Neutrophil (primary cell): ENCODE data around the gene DFFA.
"Not testable (repeated sequence)": the region's sequence is repeated elsewhere in the genome, so short reads cannot be mapped to it uniquely, and the experiment has no call there.

Experiments
- H3K27ac ChIP-seq: fragments of 200-600 bp; sonication (generic); 2 replicates; pipeline ENCODE4 v1.5.1; 2016; ENCODE audit warnings: mild to moderate bottlenecking, moderate library complexity
- H3K27me3 ChIP-seq: fragments of 200-600 bp; sonication (generic); 2 replicates; pipeline ENCODE4 v1.6.0; 2016; ENCODE audit warnings: mild to moderate bottlenecking
- H3K36me3 ChIP-seq: fragments of 200-600 bp; sonication (generic); 2 replicates; pipeline ENCODE4 v1.5.1; 2017
- H3K4me1 ChIP-seq, 2 experiments: fragments of 200-600 bp in 1 of 2; sonication (generic) in 1 of 2; 1 replicate in 1 of 2; 2 replicates in 1 of 2; pipeline versions ENCODE4 v1.5.1 to v1.6.1; 2013 to 2016; ENCODE audit warnings: low read depth in 1 of 2, low read length in 1 of 2, mild to moderate bottlenecking in 1 of 2, moderate library complexity in 1 of 2; ENCODE audit not compliant: control insufficient read depth in 1 of 2, insufficient read depth in 1 of 2
- H3K4me3 ChIP-seq, 2 experiments: fragments of 200-600 bp in 1 of 2; sonication (generic) in 1 of 2; 1 replicate in 1 of 2; 2 replicates in 1 of 2; pipeline ENCODE4 v1.5.1; 2013 to 2016; ENCODE audit warnings: low read depth in 1 of 2, low read length in 1 of 2, mild to moderate bottlenecking in 1 of 2, moderate library complexity in 1 of 2
- H3K9me3 ChIP-seq: fragments of 200-600 bp; sonication (generic); 2 replicates; pipeline ENCODE4 v1.5.1; 2016
- TF ChIP-seq, protein P1 (sequence below): fragments of 200-600 bp; sonication (generic); IDR thresholded peaks from 2 replicates; pipeline ENCODE4 v1.5.1; 2016; ENCODE audit warnings: antibody characterized with exemption

DFFA gene

DNA sequence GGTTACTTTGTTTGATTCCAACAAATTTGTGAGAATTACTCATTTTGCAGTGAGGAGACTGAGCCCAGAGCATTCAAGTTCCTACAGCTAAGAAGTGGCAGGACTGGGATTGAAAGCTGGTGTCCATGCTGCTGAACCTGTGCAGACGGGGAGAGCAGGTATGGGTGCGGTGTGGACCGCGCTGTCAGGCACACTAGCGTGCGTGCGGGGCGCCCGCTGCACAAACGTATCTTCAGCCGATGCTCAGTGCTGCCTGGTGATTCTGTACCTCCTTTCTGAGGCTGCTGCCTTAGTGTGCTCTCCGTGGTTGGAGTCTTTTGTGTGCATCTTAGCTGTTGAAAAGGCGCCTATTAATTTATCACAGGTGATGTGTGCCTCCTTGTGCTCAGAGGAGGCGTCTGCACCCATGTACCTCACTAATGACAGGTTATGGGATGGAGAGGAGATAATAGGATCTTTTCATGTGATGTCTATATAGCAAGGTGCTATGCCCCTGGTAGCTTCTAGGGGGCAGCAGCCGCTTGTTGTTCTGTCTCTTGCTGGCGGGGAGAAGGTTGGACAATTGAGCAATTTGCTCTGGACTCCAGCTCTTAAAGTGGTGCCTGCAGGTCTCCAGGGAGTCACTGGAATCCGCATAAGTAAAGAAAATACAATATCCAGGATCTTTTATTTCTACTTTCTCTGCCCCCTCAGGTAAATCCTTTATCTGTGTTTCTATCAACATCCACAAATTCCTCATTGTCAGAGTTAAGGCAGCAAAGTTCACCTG, 35.0 kb upstream of the DFFA start:
- H3K36me3 ChIP-seq, result no peaks in the 10 kb centered on the region
- no peaks in the 10 kb centered on the region for H3K27me3 ChIP-seq
- no peak overlapping the region for H3K4me3 ChIP-seq
- TF ChIP-seq, protein P1, sequence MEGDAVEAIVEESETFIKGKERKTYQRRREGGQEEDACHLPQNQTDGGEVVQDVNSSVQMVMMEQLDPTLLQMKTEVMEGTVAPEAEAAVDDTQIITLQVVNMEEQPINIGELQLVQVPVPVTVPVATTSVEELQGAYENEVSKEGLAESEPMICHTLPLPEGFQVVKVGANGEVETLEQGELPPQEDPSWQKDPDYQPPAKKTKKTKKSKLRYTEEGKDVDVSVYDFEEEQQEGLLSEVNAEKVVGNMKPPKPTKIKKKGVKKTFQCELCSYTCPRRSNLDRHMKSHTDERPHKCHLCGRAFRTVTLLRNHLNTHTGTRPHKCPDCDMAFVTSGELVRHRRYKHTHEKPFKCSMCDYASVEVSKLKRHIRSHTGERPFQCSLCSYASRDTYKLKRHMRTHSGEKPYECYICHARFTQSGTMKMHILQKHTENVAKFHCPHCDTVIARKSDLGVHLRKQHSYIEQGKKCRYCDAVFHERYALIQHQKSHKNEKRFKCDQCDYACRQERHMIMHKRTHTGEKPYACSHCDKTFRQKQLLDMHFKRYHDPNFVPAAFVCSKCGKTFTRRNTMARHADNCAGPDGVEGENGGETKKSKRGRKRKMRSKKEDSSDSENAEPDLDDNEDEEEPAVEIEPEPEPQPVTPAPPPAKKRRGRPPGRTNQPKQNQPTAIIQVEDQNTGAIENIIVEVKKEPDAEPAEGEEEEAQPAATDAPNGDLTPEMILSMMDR, result no peak
- H3K9me3 ChIP-seq, result no peaks in the 10 kb centered on the region
- peaks cover 6 to 7% of the 10 kb centered on the region in 2 experiments for H3K4me1 ChIP-seq
- H3K27ac ChIP-seq, result no peak overlapping the region

- Histone ChIP-seq H3K4me3 (no peak overlapping the region), H3K9me3 (no peaks in the 10 kb centered on the region), H3K27me3 (no peaks in the 10 kb centered on the region), H3K36me3 (no peaks in the 10 kb centered on the region), H3K27ac (no peak overlapping the region), H3K4me1 (peaks cover 13% of the 10 kb centered on the region in 2 experiments)
- TF ChIP-seq, protein P1, result no peak
These were observed 34.3 kb upstream of the DFFA start for GRCh38 chr1:10506677-10507047.

- H3K36me3 ChIP-seq, H3K9me3 ChIP-seq, H3K4me3 ChIP-seq, H3K27ac ChIP-seq, H3K27me3 ChIP-seq: not testable (repeated sequence)
- peaks cover 13 to 14% of the 10 kb centered on the region in 2 experiments for H3K4me1 ChIP-seq
These were observed 33.8 kb upstream of the DFFA start for GRCh38 chr1:10506046-10506676.

GRCh38 chr1:10504249-10504648, 31.9 kb upstream of the DFFA start:
- Histone ChIP-seq H3K9me3 (no peaks in the 10 kb centered on the region), H3K27ac (no peak overlapping the region)

DNA sequence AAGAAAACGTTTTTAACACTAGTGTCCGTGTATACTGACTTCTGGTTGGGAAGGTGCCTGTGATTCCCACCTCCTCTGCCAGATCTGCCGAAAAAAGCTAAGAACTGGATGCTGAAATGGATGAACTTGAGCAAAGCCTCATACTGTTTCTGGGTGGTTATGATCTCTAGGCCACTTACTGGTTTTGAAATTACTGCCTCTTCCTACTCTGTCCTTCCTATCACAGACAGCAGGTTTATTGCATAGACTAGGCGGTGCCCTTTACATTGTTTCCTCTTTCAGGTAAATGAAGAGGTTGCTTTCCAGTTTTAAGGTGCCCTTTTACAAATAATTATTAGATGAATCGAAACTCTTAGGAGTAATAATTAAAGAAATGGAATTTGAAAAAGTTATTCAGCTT, 29.9 kb upstream of the DFFA start:
- H3K27ac ChIP-seq, result peak overlapping the region; percentile 53
- H3K27me3 ChIP-seq, result no peaks in the 10 kb centered on the region
- TF ChIP-seq, protein P1, result no peak
- H3K4me3 ChIP-seq, result no peak overlapping the region
- no peaks in the 10 kb centered on the region for H3K9me3 ChIP-seq
- peaks cover 14 to 19% of the 10 kb centered on the region in 2 experiments for H3K4me1 ChIP-seq
- no peaks in the 10 kb centered on the region for H3K36me3 ChIP-seq

More at GRCh38 chr1:10504249-10504648, 31.9 kb upstream of the DFFA start:
- TF ChIP-seq, protein P1, result no peak
- Histone ChIP-seq H3K4me1 (peaks cover 14 to 19% of the 10 kb centered on the region in 2 experiments), H3K4me3 (no peak overlapping the region), H3K27me3 (no peaks in the 10 kb centered on the region), H3K36me3 (no peaks in the 10 kb centered on the region)

DNA sequence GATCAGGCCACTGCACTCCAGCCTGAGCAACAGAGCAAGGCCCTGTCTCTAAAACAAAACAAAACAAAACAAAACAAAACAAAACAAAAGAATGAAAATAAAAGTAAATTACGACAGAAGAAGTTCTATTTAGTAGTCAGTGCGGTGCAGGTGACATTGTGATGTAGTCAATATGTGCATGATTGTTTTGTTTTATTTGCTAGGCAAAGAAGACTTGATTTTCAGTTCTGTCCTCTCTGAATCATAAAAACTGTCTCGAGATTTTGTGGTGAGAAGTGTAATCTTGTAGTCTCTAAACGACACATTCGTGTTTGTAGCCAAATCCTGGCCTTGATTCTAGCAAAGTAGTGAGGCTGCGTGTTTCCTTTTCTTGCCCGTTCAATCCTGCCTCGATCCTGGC, 25.9 kb upstream of the DFFA start:
- no peaks in the 10 kb centered on the region for H3K27me3 ChIP-seq
- TF ChIP-seq, protein P1, result no peak
- no peaks in the 10 kb centered on the region for H3K36me3 ChIP-seq
- no peak overlapping the region for H3K27ac ChIP-seq
- no peaks in the 10 kb centered on the region for H3K9me3 ChIP-seq
- H3K4me1 ChIP-seq, result peaks cover 18 to 31% of the 10 kb centered on the region in 2 experiments
- no peak overlapping the region for H3K4me3 ChIP-seq
